ENCODE results near the gene RNF207. TPM values are rescaled to one million over a fixed set of nuclear protein-coding genes. Genes with fewer than 3 reads are reported as not detected.
A peak's percentile ranks its signal among the peaks of the same experiment; 100 is the strongest.

The RNF207 gene
- total RNA-seq, 1 donor from 2014 or later, result 32.1 TPM

- no peak for DNase-seq (ENCODE audit: low read depth)
- TF ChIP-seq CTCF (conservative IDR thresholded peaks at IDR 0.05; ENCODE audit: low read depth, low read length), result no peak
- H3K4me3 ChIP-seq (ENCODE audit: low read depth, low read length), result no peak within 1 kb of the TSS
Observed at GRCh38 chr1:6180268-6180706, 25.6 kb upstream of the RNF207 start, which contains the start of gene CHD5. CHD5 (minus strand) TSS chr1:6180321; CDS start chr1:6180023, 298 bp downstream.

- TF ChIP-seq CTCF (conservative IDR thresholded peaks at IDR 0.05; ENCODE audit: low read depth, low read length), result no peak
- no peak for DNase-seq (ENCODE audit: low read depth)
Observed at GRCh38 chr1:6180707-6181311, 25.1 kb upstream of the RNF207 start.

GRCh38 chr1:6181347-6181770, 24.6 kb upstream of the RNF207 start:
- DNase-seq (ENCODE audit: low read depth), result no peak
- TF ChIP-seq CTCF (conservative IDR thresholded peaks at IDR 0.05; ENCODE audit: low read depth, low read length), result no peak
- no peak overlapping the region for H3K4me3 ChIP-seq (ENCODE audit: low read depth, low read length)

More at GRCh38 chr1:6180707-6181311, 25.1 kb upstream of the RNF207 start:
- no peak overlapping the region for H3K4me3 ChIP-seq (ENCODE audit: low read depth, low read length)

GRCh38 chr1:6183520-6183989, 22.4 kb upstream of the RNF207 start:
- TF ChIP-seq CTCF (conservative IDR thresholded peaks at IDR 0.05; ENCODE audit: low read depth, low read length), result no peak
- no peak overlapping the region for H3K4me3 ChIP-seq (ENCODE audit: low read depth, low read length)
- DNase-seq (ENCODE audit: low read depth), result no peak

- no peak for DNase-seq (ENCODE audit: low read depth)
- H3K4me3 ChIP-seq (ENCODE audit: low read depth, low read length), result no peak overlapping the region
- TF ChIP-seq CTCF (conservative IDR thresholded peaks at IDR 0.05; ENCODE audit: low read depth, low read length), result no peak
Observed at GRCh38 chr1:6184083-6184783, 21.7 kb upstream of the RNF207 start.

- peak; percentile 63 for DNase-seq (ENCODE audit: low read depth)
- no peak for TF ChIP-seq CTCF (conservative IDR thresholded peaks at IDR 0.05; ENCODE audit: low read depth, low read length)
- no peak overlapping the region for H3K4me3 ChIP-seq (ENCODE audit: low read depth, low read length)
Observed at GRCh38 chr1:6185151-6185550, 20.8 kb upstream of the RNF207 start.
